Left lung (tissue), 10 donors: Measurements from ENCODE around the gene PKN1. TPM values are rescaled to one million over a fixed set of nuclear protein-coding genes. Genes with fewer than 3 reads are reported as not detected.
A peak's percentile ranks its signal among the peaks of the same experiment; 100 is the strongest.

Experiments used
- ATAC-seq: fragments of 200-7000 bp; cut with Tn5 transposase; one replicate; pipeline ENCODE4 v1.9.1; 2020; ENCODE audit warnings: moderate library complexity
- DNase-seq, 4 donors: peaks; one replicate each; pipeline ENCODE4 v3.0.0-alpha.2; 2013 to 2020
- H3K27ac ChIP-seq, 2 donors: fragments of 200-600 bp; sonication (generic) in 1 of 2; one replicate each; pipeline versions ENCODE4 v1.5.0 to v1.8.0; 2020 to 2021
- H3K27me3 ChIP-seq, 2 donors: fragments of 200-600 bp; sonication (generic) in 1 of 2; one replicate each; pipeline versions ENCODE4 v1.5.0 to v1.8.0; 2020 to 2021
- H3K36me3 ChIP-seq, 2 donors: fragments of 200-600 bp; sonication (generic) in 1 of 2; one replicate each; pipeline versions ENCODE4 v1.5.0 to v1.8.0; 2020 to 2021
- H3K4me1 ChIP-seq, 2 donors: fragments of 200-600 bp; one replicate each; pipeline ENCODE4 v1.8.0; 2021
- H3K4me3 ChIP-seq, 2 donors: fragments of 200-600 bp; sonication (generic) in 1 of 2; one replicate each; pipeline versions ENCODE4 v1.5.0 to v1.8.0; 2020 to 2021; ENCODE audit warnings: mild to moderate bottlenecking in 1 of 2
- H3K9me3 ChIP-seq, 2 donors: fragments of 200-600 bp; sonication (generic) in 1 of 2; one replicate each; pipeline versions ENCODE4 v1.5.0 to v1.8.0; 2020 to 2021
- CTCF ChIP-seq, 2 donors: fragments of 200-600 bp; sonication (generic) in 1 of 2; IDR thresholded peaks; one replicate each; pipeline versions ENCODE4 v1.5.0 to v1.8.0; 2021; ENCODE audit warnings: antibody characterized with exemption in 2 of 2
- intact Hi-C, 2 donors: fragments of 100-400 bp; cut with DNase I; formaldehyde crosslinking; loops; one replicate each; pipeline versions ENCODE4 v1.11.2 to v1.14.2; 2022
- polyA plus RNA-seq, 6 donors: library from polyadenylated mRNA; unstranded; fragments of 120-200 nt; gene quantifications; one replicate each; pipeline ENCODE4 v1.2.1, GENCODE V29; 2013; ENCODE audit not compliant: insufficient read length in 6 of 6
- total RNA-seq, 2 donors: library from RNA; stranded (reverse); fragmentation: NEBNext Ultra II Directional; extraction: Animal tissue kit (Norgen Biotek cat#: 25700); gene quantifications; one replicate each; pipeline ENCODE4 v1.2.1, GENCODE V29; 2021
- donor health status: DM: no; HTN: yes; CAD: no.
- donor health status: DM: no; HTN: no; CAD: no.

PKN1 gene
- total and polyA plus RNA-seq, 8 donors, result 91.9 to 190 (median 101) TPM

GRCh38 chr19:14412996-14413692, 20.0 kb upstream of the PKN1 start:
- Histone ChIP-seq H3K27ac (no peak overlapping the region), H3K4me3 (no peak overlapping the region), H3K9me3 (no peaks in the 10 kb centered on the region), H3K4me1 (peaks cover 20 to 80% of the 10 kb centered on the region in 2 donors), H3K27me3 (no peaks in the 10 kb centered on the region), H3K36me3 (peaks cover 0 to 76% of the 10 kb centered on the region in 2 donors)
- DNase-seq (no peak), ATAC-seq (no peak)
- TF ChIP-seq CTCF (IDR thresholded peaks at IDR 0.05), result no peak
- intact Hi-C loops, result no loop called here

GRCh38 chr19:14413693-14414181, 19.4 kb upstream of the PKN1 start:
- Histone ChIP-seq H3K4me3 (no peak overlapping the region), H3K9me3 (no peaks in the 10 kb centered on the region), H3K27ac (no peak overlapping the region), H3K4me1 (peaks cover 20 to 81% of the 10 kb centered on the region in 2 donors), H3K36me3 (peaks cover 0 to 70% of the 10 kb centered on the region in 2 donors), H3K27me3 (no peaks in the 10 kb centered on the region)
- DNase-seq (no peak), ATAC-seq (no peak)
- TF ChIP-seq CTCF (IDR thresholded peaks at IDR 0.05), result no peak
- intact Hi-C loops, result no loop called here

GRCh38 chr19:14414926-14415690, 18.0 kb upstream of the PKN1 start:
- intact Hi-C loops, result no loop called here
- TF ChIP-seq CTCF (IDR thresholded peaks at IDR 0.05), result no peak
- DNase-seq (no peak), ATAC-seq (no peak)
- H3K4me3 ChIP-seq, result no peak overlapping the region
- peaks cover 20 to 72% of the 10 kb centered on the region in 2 donors for H3K4me1 ChIP-seq
- no peaks in the 10 kb centered on the region for H3K27me3 ChIP-seq
- no peaks in the 10 kb centered on the region for H3K9me3 ChIP-seq
- H3K27ac ChIP-seq, result no peak overlapping the region
- peaks cover 0 to 56% of the 10 kb centered on the region in 2 donors for H3K36me3 ChIP-seq

GRCh38 chr19:14416817-14417231, 16.3 kb upstream of the PKN1 start:
- intact Hi-C loops, result no loop called here
- Histone ChIP-seq H3K9me3 (no peaks in the 10 kb centered on the region), H3K27me3 (no peaks in the 10 kb centered on the region), H3K27ac (no peak overlapping the region), H3K4me3 (peak overlapping the region in 1 of 2 donors; percentile 98), H3K4me1 (peaks cover 20 to 61% of the 10 kb centered on the region in 2 donors), H3K36me3 (peaks cover 0 to 39% of the 10 kb centered on the region in 2 donors)
- DNase-seq (no peak), ATAC-seq (no peak)
- TF ChIP-seq CTCF (IDR thresholded peaks at IDR 0.05), result no peak

- H3K27me3 ChIP-seq, result no peaks in the 10 kb centered on the region
- H3K9me3 ChIP-seq, result no peaks in the 10 kb centered on the region
- intact Hi-C loops, result no loop called here
- H3K27ac ChIP-seq, result peak overlapping the region; percentile 91 to 94
- no peak for TF ChIP-seq CTCF (IDR thresholded peaks at IDR 0.05)
- DNase-seq (peak in 1 of 4 donors; percentile 93), ATAC-seq (peak; percentile 87)
- peaks cover 0 to 19% of the 10 kb centered on the region in 2 donors for H3K36me3 ChIP-seq
- H3K4me3 ChIP-seq, result peak overlapping the region; percentile 87 to 98
- peaks cover 16 to 53% of the 10 kb centered on the region in 2 donors for H3K4me1 ChIP-seq
Measured at GRCh38 chr19:14418856-14419105, 14.3 kb upstream of the PKN1 start.
